K562 (cell line): ENCODE measurements around the gene PRR7.

Experiments
- JUNB ChIP-seq: fragments of 450-650 bp; formaldehyde crosslinking; conservative IDR thresholded peaks from 2 replicates; pipeline ENCODE4 v1.4.0; 2020; ENCODE audit warnings: mild to moderate bottlenecking
- TF ChIP-seq, protein P1 (sequence below), 2 experiments: fragments of 450-650 bp; IDR thresholded peaks; 2 replicates each; pipeline ENCODE4 v1.6.1; 2016; ENCODE audit warnings: mild to moderate bottlenecking in 2 of 2, borderline replicate concordance in 1 of 2, low read depth in 1 of 2, moderate library complexity in 1 of 2

DNA sequence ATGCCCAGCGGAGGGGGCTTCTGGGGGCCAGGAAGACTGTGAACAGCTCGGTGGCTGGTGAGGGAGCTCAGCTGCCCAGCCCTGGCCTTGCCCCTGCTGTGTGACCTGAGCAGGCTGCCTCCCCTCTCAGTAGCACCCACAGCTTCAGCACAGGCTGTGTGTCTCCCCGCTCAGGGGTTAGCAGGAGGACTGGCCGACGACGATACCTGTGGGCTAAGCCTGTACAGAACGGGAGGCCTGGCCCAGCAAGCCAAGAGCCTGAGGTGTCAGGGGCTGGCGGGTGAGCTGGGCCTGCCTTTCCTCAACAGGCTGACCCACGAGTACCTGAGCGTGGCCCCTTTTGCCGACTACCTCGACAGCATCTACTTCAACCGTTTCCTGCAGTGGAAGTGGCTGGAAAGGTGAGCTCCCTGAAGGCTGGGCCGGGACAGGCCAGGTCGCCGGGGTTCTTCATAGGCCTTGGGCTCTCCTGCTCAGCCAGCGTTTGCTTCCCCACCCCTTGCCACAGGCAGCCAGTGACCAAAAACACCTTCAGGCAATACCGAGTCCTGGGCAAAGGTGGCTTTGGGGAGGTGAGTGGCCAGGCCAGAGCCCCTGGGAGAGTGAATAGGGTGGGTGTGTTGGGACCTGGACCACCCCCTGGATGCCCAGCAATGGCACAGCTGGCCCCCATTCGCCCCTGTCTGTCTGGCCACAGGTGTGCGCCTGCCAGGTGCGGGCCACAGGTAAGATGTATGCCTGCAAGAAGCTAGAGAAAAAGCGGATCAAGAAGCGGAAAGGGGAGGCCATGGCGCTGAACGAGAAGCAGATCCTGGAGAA, 13.6 kb upstream of the PRR7 start:
- TF ChIP-seq, protein P1, sequence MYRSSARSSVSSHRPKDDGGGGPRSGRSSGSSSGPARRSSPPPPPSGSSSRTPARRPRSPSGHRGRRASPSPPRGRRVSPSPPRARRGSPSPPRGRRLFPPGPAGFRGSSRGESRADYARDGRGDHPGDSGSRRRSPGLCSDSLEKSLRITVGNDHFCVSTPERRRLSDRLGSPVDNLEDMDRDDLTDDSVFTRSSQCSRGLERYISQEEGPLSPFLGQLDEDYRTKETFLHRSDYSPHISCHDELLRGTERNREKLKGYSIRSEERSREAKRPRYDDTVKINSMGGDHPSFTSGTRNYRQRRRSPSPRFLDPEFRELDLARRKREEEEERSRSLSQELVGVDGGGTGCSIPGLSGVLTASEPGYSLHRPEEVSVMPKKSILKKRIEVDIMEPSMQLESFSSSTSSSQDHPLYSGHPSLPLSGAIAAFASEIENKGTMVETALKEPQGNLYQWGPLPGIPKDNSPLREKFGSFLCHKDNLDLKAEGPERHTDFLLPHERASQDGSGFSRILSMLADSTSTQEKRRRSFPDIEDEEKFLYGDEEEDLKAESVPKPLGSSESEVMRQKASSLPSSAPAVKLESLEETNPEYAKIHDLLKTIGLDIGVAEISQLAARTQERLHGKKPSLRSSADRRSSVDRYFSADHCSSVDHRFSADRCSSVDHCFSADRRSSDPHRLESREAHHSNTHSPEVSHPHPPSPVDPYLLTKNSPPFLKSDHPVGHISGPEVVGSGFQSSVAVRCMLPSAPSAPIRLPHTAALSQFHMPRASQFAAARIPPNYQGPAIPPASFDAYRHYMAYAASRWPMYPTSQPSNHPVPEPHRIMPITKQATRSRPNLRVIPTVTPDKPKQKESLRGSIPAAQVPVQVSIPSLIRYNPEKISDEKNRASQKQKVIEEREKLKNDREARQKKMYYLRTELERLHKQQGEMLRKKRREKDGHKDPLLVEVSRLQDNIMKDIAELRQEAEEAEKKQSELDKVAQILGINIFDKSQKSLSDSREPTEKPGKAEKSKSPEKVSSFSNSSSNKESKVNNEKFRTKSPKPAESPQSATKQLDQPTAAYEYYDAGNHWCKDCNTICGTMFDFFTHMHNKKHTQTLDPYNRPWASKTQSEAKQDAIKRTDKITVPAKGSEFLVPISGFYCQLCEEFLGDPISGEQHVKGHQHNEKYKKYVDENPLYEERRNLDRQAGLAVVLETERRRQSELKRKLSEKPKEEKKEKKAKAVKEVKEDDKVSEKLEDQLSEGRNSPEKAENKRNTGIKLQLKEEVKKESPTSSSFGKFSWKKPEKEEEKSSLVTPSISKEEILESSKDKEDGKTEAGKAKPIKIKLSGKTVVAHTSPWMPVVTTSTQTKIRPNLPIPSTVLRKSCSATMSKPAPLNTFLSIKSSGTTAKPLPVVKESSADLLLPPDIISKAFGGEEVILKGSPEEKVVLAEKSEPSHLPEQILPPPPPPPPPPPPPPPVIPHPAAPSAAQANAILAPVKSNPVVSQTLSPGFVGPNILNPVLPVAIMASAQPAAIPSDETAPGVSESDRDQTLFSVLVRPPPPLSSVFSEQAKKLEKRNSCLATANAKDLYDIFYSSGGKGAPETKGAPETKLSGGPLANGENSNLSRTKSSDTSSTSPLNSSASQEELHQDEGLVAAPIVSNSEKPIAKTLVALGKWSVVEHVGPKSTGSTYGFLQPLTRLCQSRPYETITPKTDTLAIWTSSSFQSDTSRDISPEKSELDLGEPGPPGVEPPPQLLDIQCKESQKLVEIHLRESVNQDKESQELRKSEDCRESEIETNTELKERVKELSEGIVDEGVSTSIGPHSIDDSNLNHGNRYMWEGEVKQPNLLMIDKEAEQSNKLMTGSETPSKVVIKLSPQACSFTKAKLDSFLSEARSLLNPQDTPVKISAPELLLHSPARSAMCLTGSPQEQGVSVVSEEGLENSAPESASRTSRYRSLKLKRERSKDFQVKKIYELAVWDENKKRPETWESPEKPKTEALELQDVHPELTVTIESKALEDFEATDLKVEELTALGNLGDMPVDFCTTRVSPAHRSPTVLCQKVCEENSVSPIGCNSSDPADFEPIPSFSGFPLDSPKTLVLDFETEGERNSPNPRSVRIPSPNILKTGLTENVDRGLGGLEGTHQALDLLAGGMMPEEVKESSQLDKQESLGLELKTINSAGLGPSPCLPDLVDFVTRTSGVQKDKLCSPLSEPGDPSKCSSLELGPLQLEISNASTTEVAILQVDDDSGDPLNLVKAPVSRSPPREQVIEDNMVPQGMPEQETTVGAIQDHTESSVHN (IDR thresholded peaks at IDR 0.05; ENCODE audit: borderline replicate concordance in 1 of 2, low read depth in 1 of 2), result no peak
- no peak for TF ChIP-seq JUNB (CRISPR knock-in tag)
